DMS 273 (cell line): ENCODE data around the gene FIP1L1.
"Not testable (repeated sequence)": the region's sequence is repeated elsewhere in the genome, so short reads cannot be mapped to it uniquely, and the experiment has no call there.

Experiments used
- DNase-seq: peaks from one replicate; lab custom pipeline; 2025; ENCODE audit not compliant: unreplicated experiment; lab: John Stamatoyannopoulos, UW

The FIP1L1 gene

GRCh38 chr4:53377319-53378170, at the start of gene FIP1L1:
Gene FIP1L1 (plus strand): TSS chr4:53377641. CDS start chr4:53377839, 198 bp downstream.
- peak; percentile 94 for DNase-seq

GRCh38 chr4:53334916-53335315, 42.5 kb upstream of the FIP1L1 start:
- DNase-seq: not testable (repeated sequence)

GRCh38 chr4:53340145-53340544, 37.3 kb upstream of the FIP1L1 start:
- DNase-seq: not testable (repeated sequence)

- not testable (repeated sequence) for DNase-seq
Observed at GRCh38 chr4:53346392-53346791, 31.0 kb upstream of the FIP1L1 start.

- DNase-seq: peak; percentile 1
Observed at GRCh38 chr4:53346920-53347852, 30.3 kb upstream of the FIP1L1 start.

GRCh38 chr4:53348046-53348445, 29.4 kb upstream of the FIP1L1 start:
- no peak for DNase-seq

GRCh38 chr4:53349091-53349491, 28.4 kb upstream of the FIP1L1 start:
- no peak for DNase-seq

GRCh38 chr4:53354012-53354722, 23.3 kb upstream of the FIP1L1 start:
- no peak for DNase-seq

GRCh38 chr4:53355930-53356521, 21.4 kb upstream of the FIP1L1 start:
- DNase-seq: no peak

- no peak for DNase-seq
Observed at GRCh38 chr4:53361451-53361850, 16.0 kb upstream of the FIP1L1 start.

- no peak for DNase-seq
Observed at GRCh38 chr4:53362093-53362492, 15.3 kb upstream of the FIP1L1 start.

GRCh38 chr4:53364624-53365023, 12.8 kb upstream of the FIP1L1 start:
- no peak for DNase-seq

GRCh38 chr4:53365121-53365485, 12.3 kb upstream of the FIP1L1 start:
- DNase-seq: peak; percentile 59

- DNase-seq: peak; percentile 98
Observed at GRCh38 chr4:53365486-53366300, 11.7 kb upstream of the FIP1L1 start, which contains the start of gene SCFD2. Gene SCFD2 (minus strand): TSS chr4:53366061.

GRCh38 chr4:53366301-53366716, 11.1 kb upstream of the FIP1L1 start:
- no peak for DNase-seq

- no peak for DNase-seq
Observed at GRCh38 chr4:53367721-53368120, 9.7 kb upstream of the FIP1L1 start.

GRCh38 chr4:53371049-53371448, 6.4 kb upstream of the FIP1L1 start:
- DNase-seq: no peak

GRCh38 chr4:53371843-53372521, 5.5 kb upstream of the FIP1L1 start:
- DNase-seq: peak; percentile 14

- DNase-seq: no peak
Observed at GRCh38 chr4:53374777-53375258, 2.6 kb upstream of the FIP1L1 start.
